BJ (cell line): Measurements from ENCODE around the gene ANKH. TPM values are rescaled to one million over a fixed set of nuclear protein-coding genes. Genes with fewer than 3 reads are reported as not detected.

Source experiments
- CTCF ChIA-PET: fragments of 350-600 bp; formaldehyde crosslinking; extraction: SDS; loops from one replicate; lab custom pipeline; 2021; ENCODE audit warnings: antibody characterized with exemption, inconsistent platforms; lab: Yijun Ruan, JAX
- POLR2A ChIA-PET: fragments of 300-600 bp; sonication (Branson Sonifier 250); formaldehyde crosslinking; extraction: SDS; loops from one replicate; lab custom pipeline; 2021; ENCODE audit warnings: antibody characterized with exemption; lab: Charles Lee
- DNase-seq: peaks from one replicate; pipeline ENCODE4 v3.0.0-alpha.2; 2011; ENCODE audit warnings: low read depth
- H3K27me3 ChIP-seq: 2 replicates; pipeline ENCODE4 v1.6.0; 2011; ENCODE audit warnings: low read length; ENCODE audit not compliant: control insufficient read depth, insufficient read depth
- H3K36me3 ChIP-seq: 2 replicates; pipeline ENCODE4 v1.5.1; 2011; ENCODE audit warnings: low read length; ENCODE audit not compliant: control insufficient read depth, insufficient read depth
- H3K4me3 ChIP-seq: 2 replicates; pipeline ENCODE4 v1.5.1; 2011; ENCODE audit warnings: low read depth, mild to moderate bottlenecking, control low read depth, low read length
- CTCF ChIP-seq: IDR thresholded peaks from 2 replicates; pipeline ENCODE4 v1.5.1; 2011; ENCODE audit warnings: low read depth, mild to moderate bottlenecking, control low read depth, inconsistent platforms, low read length, moderate library complexity; ENCODE audit not compliant: insufficient read depth
- polyA plus RNA-seq: library from polyadenylated mRNA; depleted of rRNA; stranded (reverse); fragments of >200 nt; gene quantifications from 2 replicates; pipeline ENCODE4 v1.2.3, GENCODE V29; 2011

ANKH gene
- polyA plus RNA-seq, 1 experiment = 65.3 TPM

GRCh38 chr5:14896131-14896530 is 24.6 kb upstream of the ANKH start:
- H3K4me3 ChIP-seq = no peak overlapping the region
- peaks cover 4% of the 10 kb centered on the region; the same call in 1 of the 2 replicates for H3K27me3 ChIP-seq
- DNase-seq = no peak
- POLR2A ChIA-PET = no interaction called here
- no peak for TF ChIP-seq CTCF
- H3K36me3 ChIP-seq = no peaks in the 10 kb centered on the region
- CTCF ChIA-PET = interaction anchor here (1.5 kb wide), 1 partner anchor 8 kb away, joined by 5 read pairs; no protein-coding TSS in a partner anchor

GRCh38 chr5:14895301-14895700 is 23.7 kb upstream of the ANKH start:
- DNase-seq = no peak

GRCh38 chr5:14894748-14895147 is 23.2 kb upstream of the ANKH start:
- CTCF ChIA-PET = interaction anchor here (1.0 kb wide), 2 partner anchors 9 to 24 kb away, joined by 3 read pairs; partner anchors contain the start of gene ANKH
- DNase-seq = no peak
- POLR2A ChIA-PET = no interaction called here
- no peak for TF ChIP-seq CTCF
- Histone ChIP-seq H3K4me3 (no peak overlapping the region), H3K36me3 (no peaks in the 10 kb centered on the region), H3K27me3 (peaks cover 8% of the 10 kb centered on the region)

More at GRCh38 chr5:14895301-14895700, 23.7 kb upstream of the ANKH start:
- H3K27me3 ChIP-seq = peaks cover 4% of the 10 kb centered on the region; the same call in 1 of the 2 replicates
- no peaks in the 10 kb centered on the region for H3K36me3 ChIP-seq
- ChIA-PET CTCF (interaction anchor here (1.0 kb wide), 2 partner anchors 10 to 24 kb away, joined by 3 read pairs; partner anchors contain the start of gene ANKH), POLR2A (no interaction called here)
- TF ChIP-seq CTCF = no peak
- H3K4me3 ChIP-seq = no peak overlapping the region

- H3K36me3 ChIP-seq = no peaks in the 10 kb centered on the region
- ChIA-PET POLR2A (no interaction called here), CTCF (interaction anchor here (1.9 kb wide), 1 partner anchor 21 kb away, joined by 3 read pairs; no protein-coding TSS in a partner anchor)
- peaks cover 11% of the 10 kb centered on the region for H3K27me3 ChIP-seq
- TF ChIP-seq CTCF = no peak
- DNase-seq = no peak
- H3K4me3 ChIP-seq = no peak overlapping the region
Observed at GRCh38 chr5:14893381-14893780, 21.8 kb upstream of the ANKH start.

- no peak overlapping the region for H3K4me3 ChIP-seq
- ChIA-PET CTCF (interaction anchor here (0.7 to 1.2 kb wide), 2 partner anchors 20 to 22 kb away, joined by 3 read pairs; no protein-coding TSS in a partner anchor), POLR2A (interaction anchor here (0.6 kb wide), 1 partner anchor 124 kb away, joined by 6 read pairs; no protein-coding TSS in a partner anchor)
- TF ChIP-seq CTCF = no peak
- H3K36me3 ChIP-seq = no peaks in the 10 kb centered on the region
- peaks cover 11% of the 10 kb centered on the region for H3K27me3 ChIP-seq
- DNase-seq = no peak
Observed at GRCh38 chr5:14890846-14891245, 19.3 kb upstream of the ANKH start.
